ENCODE measurements around the gene MYADML2.

- TF ChIP-seq REST (IDR thresholded peaks at IDR 0.05; ENCODE audit: unreplicated experiment) = no peak
- TF ChIP-seq CTCF (conservative IDR thresholded peaks at IDR 0.05; ENCODE audit: low read depth in 2 of 2) = no peak
Measured at GRCh38 chr17:81890447-81891302, 56.4 kb downstream of the MYADML2 start.

All from GM23338 (cell line).